DOHH2 (cell line): ENCODE results near the gene SORD.
"Not testable (repeated sequence)": the region's sequence is repeated elsewhere in the genome, so short reads cannot be mapped to it uniquely, and the experiment has no call there.

Experiments
- CTCF ChIP-seq: fragments of 200-600 bp; sonication (generic); IDR thresholded peaks from one replicate; pipeline ENCODE4 v1.5.1; 2014; ENCODE audit warnings: antibody characterized with exemption, mild to moderate bottlenecking, low read depth, low read length; ENCODE audit not compliant: poor library complexity, severe bottlenecking
- EZH2phosphoT487 ChIP-seq: fragments of 200-600 bp; sonication (generic); IDR thresholded peaks from 2 replicates; pipeline ENCODE4 v1.6.1; 2017; ENCODE audit warnings: borderline replicate concordance, mild to moderate bottlenecking, antibody characterized with exemption, low read length, moderate library complexity, mixed read lengths

- TF ChIP-seq CTCF, EZH2phosphoT487: not testable (repeated sequence)
These were observed 11.1 kb downstream of the SORD start for GRCh38 chr15:45034087-45034486.
